ENCODE results near the gene CCM2L. TPM values are rescaled to one million over a fixed set of nuclear protein-coding genes. Genes with fewer than 3 reads are reported as not detected.

The CCM2L gene
- total RNA-seq, 2 experiments from 2014 or later = 1.4 TPM; not detected in 1

DNA sequence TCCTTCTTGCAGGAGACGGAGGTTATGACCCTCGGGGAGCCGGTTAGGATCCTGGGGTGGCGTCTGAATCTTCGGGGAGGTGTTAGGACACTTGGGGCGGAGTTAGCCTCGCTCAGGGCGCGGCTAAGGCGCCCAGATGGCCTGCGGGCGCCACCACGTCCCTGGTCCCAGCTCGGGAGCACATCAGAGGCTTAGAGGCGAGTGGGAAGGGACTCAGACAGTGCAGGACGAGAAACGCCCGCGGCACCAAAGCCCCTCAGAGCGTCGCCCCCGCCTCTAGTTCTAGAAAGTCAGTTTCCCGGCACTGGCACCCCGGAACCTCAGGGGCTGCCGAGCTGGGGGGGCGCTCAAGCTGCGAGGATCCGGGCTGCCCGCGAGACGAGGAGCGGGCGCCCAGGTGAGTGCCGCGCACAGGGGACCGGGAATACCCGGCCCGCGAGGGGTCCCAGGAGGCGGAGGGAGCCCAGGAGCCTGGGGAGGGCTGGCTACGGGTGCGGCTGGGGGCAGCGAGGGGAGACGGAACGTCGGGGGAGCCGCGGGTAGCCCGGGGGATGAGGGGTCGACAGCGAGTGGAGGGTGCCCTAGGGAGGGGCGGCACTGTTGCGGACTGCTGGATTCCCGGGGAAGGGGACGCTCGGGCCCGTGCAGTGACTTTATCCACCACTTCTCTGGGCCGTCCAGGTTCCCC is 42.0 kb downstream of the CCM2L start, which contains the start of gene HCK:
HCK (plus strand) TSS at position 153 of the 688 bp plus-strand sequence.
- no peaks in the 10 kb centered on the region for H3K9me2 ChIP-seq (ENCODE audit: insufficient read depth, low read length)
- CTCF ChIA-PET (ENCODE audit: unreplicated experiment) = no interaction called here
- no peaks in the 10 kb centered on the region for H3K36me3 ChIP-seq (ENCODE audit: insufficient read depth, low read length)
- H3K9me3 ChIP-seq (ENCODE audit: low read length) = no peaks in the 10 kb centered on the region
- no peaks in the 10 kb centered on the region for H3K4me1 ChIP-seq (ENCODE audit: insufficient read depth, low read length, poor library complexity, severe bottlenecking)
- no peak within 1 kb of the TSS for H3K4me3 ChIP-seq (ENCODE audit: low read depth, low read length, poor library complexity, severe bottlenecking)
- no peak for TF ChIP-seq EZH2phosphoT487 (IDR thresholded peaks at IDR 0.05; ENCODE audit: borderline replicate concordance, low read depth, low read length)
- TF ChIP-seq CTCF (conservative IDR thresholded peaks at IDR 0.05; ENCODE audit: low read length) = no peak
- no peak within 1 kb of the TSS for H2AFZ ChIP-seq (ENCODE audit: low read length)
- POLR2A ChIA-PET = interaction anchor here (0.8 to 1.4 kb wide), 2 partner anchors 17 to 34 kb away, joined by 3 read pairs; no protein-coding TSS in a partner anchor
- H3K79me2 ChIP-seq (ENCODE audit: insufficient read depth, low read depth, low read length) = no peaks in the 10 kb centered on the region
- H3K4me2 ChIP-seq (ENCODE audit: low read length) = 0 out of 2 replicates have a peak within 1 kb of the TSS, but pooled peaks have one; percentile 7
- no peaks in the 10 kb centered on the region for H4K20me1 ChIP-seq (ENCODE audit: insufficient read depth, low read length)
- intact Hi-C loops (cut with micrococcal nuclease; ENCODE audit: unreplicated experiment) = no loop called here
- no peak for DNase-seq (ENCODE audit: low spot score)
- BruUV-seq (replicated peaks) = no TSS peak
- no peak within 1 kb of the TSS for H3K27ac ChIP-seq (ENCODE audit: low read depth, low read length, poor library complexity, severe bottlenecking)

DNA sequence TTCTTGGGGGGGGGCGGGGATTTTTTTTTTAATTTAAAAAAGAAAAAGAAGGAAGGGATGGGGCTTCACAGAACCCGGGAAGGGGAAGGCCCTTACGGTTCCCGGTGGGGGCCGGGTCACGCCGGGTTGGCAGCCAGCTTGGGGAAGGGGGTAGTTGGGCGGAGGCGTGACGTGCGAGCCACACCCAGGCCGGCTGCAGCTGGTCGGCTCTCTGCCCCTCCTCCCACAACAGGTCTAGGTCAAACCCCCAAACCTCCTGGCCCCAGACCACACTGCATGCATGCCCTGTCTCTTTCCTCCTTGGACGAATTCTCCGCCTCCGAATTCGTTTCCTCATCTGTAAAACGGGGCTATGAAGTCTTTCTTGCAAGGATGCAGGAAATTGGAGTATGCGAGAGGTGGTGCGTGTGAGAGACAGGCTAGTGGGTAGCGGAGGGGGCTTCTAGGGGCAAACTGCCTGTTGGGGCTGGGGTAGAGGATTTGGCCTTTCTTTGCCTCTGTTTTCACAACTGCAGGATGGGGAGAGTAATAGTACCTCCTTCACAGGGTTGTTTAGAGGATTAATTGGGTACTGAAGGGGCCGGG is 42.6 kb downstream of the CCM2L start:
- no peak overlapping the region for H3K27ac ChIP-seq (ENCODE audit: low read depth, low read length, poor library complexity, severe bottlenecking)
- DNase-seq (ENCODE audit: low spot score) = no peak
- intact Hi-C loops (cut with micrococcal nuclease; ENCODE audit: unreplicated experiment) = no loop called here
- no peaks in the 10 kb centered on the region for H3K9me2 ChIP-seq (ENCODE audit: insufficient read depth, low read length)
- H3K4me3 ChIP-seq (ENCODE audit: low read depth, low read length, poor library complexity, severe bottlenecking) = no peak overlapping the region
- POLR2A ChIA-PET = interaction anchor here (0.8 to 1.4 kb wide), 2 partner anchors 18 to 33 kb away, joined by 3 read pairs; no protein-coding TSS in a partner anchor
- H3K36me3 ChIP-seq (ENCODE audit: insufficient read depth, low read length) = no peaks in the 10 kb centered on the region
- no peaks in the 10 kb centered on the region for H3K4me1 ChIP-seq (ENCODE audit: insufficient read depth, low read length, poor library complexity, severe bottlenecking)
- H3K79me2 ChIP-seq (ENCODE audit: insufficient read depth, low read depth, low read length) = no peaks in the 10 kb centered on the region
- TF ChIP-seq CTCF (conservative IDR thresholded peaks at IDR 0.05; ENCODE audit: low read length) = no peak
- no peak for TF ChIP-seq EZH2phosphoT487 (IDR thresholded peaks at IDR 0.05; ENCODE audit: borderline replicate concordance, low read depth, low read length)
- H3K4me2 ChIP-seq (ENCODE audit: low read length) = no peak overlapping the region
- no TSS peak for BruUV-seq (replicated peaks)
- no peaks in the 10 kb centered on the region for H4K20me1 ChIP-seq (ENCODE audit: insufficient read depth, low read length)
- H2AFZ ChIP-seq (ENCODE audit: low read length) = no peak overlapping the region
- no peaks in the 10 kb centered on the region for H3K9me3 ChIP-seq (ENCODE audit: low read length)
- CTCF ChIA-PET (ENCODE audit: unreplicated experiment) = no interaction called here

DNA sequence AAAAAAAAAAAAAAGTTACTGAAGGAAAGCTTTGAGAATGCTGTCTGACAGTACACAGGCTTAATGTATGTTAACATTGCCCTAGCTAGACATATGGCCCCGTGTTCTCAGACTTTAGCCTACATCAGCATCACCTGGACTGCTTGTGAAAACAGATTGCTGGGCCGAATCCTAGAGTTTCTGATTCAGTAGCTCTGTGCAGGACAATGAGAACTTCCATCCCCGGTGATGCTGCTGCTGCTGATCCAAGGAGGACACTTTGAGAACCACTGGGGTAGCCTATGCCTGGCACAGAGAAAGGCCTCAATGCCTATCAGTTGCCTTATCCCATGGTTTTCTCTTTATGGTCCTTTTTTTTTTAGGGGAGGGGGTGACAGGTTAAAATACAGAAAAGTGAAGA is 43.4 kb downstream of the CCM2L start:
- BruUV-seq (replicated peaks) = no TSS peak
- H4K20me1 ChIP-seq (ENCODE audit: insufficient read depth, low read length) = no peaks in the 10 kb centered on the region
- no peaks in the 10 kb centered on the region for H3K9me2 ChIP-seq (ENCODE audit: insufficient read depth, low read length)
- H2AFZ ChIP-seq (ENCODE audit: low read length) = no peak overlapping the region
- ChIA-PET POLR2A (interaction anchor here (0.6 to 1.4 kb wide), 2 partner anchors 18 to 19 kb away, joined by 3 read pairs; no protein-coding TSS in a partner anchor), CTCF (ENCODE audit: unreplicated experiment) (no interaction called here)
- intact Hi-C loops (cut with micrococcal nuclease; ENCODE audit: unreplicated experiment) = no loop called here
- H3K4me2 ChIP-seq (ENCODE audit: low read length) = no peak overlapping the region
- H3K36me3 ChIP-seq (ENCODE audit: insufficient read depth, low read length) = no peaks in the 10 kb centered on the region
- no peaks in the 10 kb centered on the region for H3K79me2 ChIP-seq (ENCODE audit: insufficient read depth, low read depth, low read length)
- no peaks in the 10 kb centered on the region for H3K9me3 ChIP-seq (ENCODE audit: low read length)
- no peaks in the 10 kb centered on the region for H3K4me1 ChIP-seq (ENCODE audit: insufficient read depth, low read length, poor library complexity, severe bottlenecking)
- no peak for DNase-seq (ENCODE audit: low spot score)
- no peak overlapping the region for H3K27ac ChIP-seq (ENCODE audit: low read depth, low read length, poor library complexity, severe bottlenecking)
- TF ChIP-seq EZH2phosphoT487 (IDR thresholded peaks at IDR 0.05; ENCODE audit: borderline replicate concordance, low read depth, low read length) (no peak), CTCF (conservative IDR thresholded peaks at IDR 0.05; ENCODE audit: low read length) (no peak)
- no peak overlapping the region for H3K4me3 ChIP-seq (ENCODE audit: low read depth, low read length, poor library complexity, severe bottlenecking)

Data from OCI-LY7 (cell line).